Fibroblast of skin of left quadriceps (primary cell): ENCODE data around the gene RTL9.

Experiments
- DNase-seq, 2 experiments: peaks; one replicate each; pipeline ENCODE4 v3.0.0-alpha.2; 2013; ENCODE audit warnings: low read depth in 2 of 2

RTL9 gene

GRCh38 chrX:110341189-110342035 is 17.2 kb upstream of the RTL9 start:
- DNase-seq: peak; percentile 87 to 88

GRCh38 chrX:110346681-110347080 is 12.0 kb upstream of the RTL9 start:
- DNase-seq: no peak

- DNase-seq: no peak
Observed at GRCh38 chrX:110359273-110359672, 625 bp downstream of the RTL9 start.

GRCh38 chrX:110363244-110363643 is 4.6 kb downstream of the RTL9 start:
- no peak for DNase-seq

GRCh38 chrX:110373310-110373709 is 14.7 kb downstream of the RTL9 start:
- DNase-seq: no peak

- no peak for DNase-seq
Observed at GRCh38 chrX:110374559-110374958, 15.9 kb downstream of the RTL9 start.

GRCh38 chrX:110381216-110381615 is 22.6 kb downstream of the RTL9 start:
- peak in 1 of 2 experiments; percentile 69 for DNase-seq

- peak; percentile 73 to 75 for DNase-seq
Observed at GRCh38 chrX:110383414-110383813, 24.8 kb downstream of the RTL9 start.

GRCh38 chrX:110384490-110384889 is 25.8 kb downstream of the RTL9 start:
- no peak for DNase-seq

GRCh38 chrX:110389570-110389969 is 30.9 kb downstream of the RTL9 start:
- no peak for DNase-seq

GRCh38 chrX:110391086-110391485 is 32.4 kb downstream of the RTL9 start:
- no peak for DNase-seq

GRCh38 chrX:110394651-110395050 is 36.0 kb downstream of the RTL9 start:
- no peak for DNase-seq

GRCh38 chrX:110395877-110396276 is 37.2 kb downstream of the RTL9 start:
- no peak for DNase-seq

GRCh38 chrX:110396735-110397134 is 38.1 kb downstream of the RTL9 start:
- DNase-seq: no peak

- DNase-seq: no peak
Observed at GRCh38 chrX:110397339-110397738, 38.7 kb downstream of the RTL9 start.

- DNase-seq: no peak
Observed at GRCh38 chrX:110397904-110398303, 39.3 kb downstream of the RTL9 start.

- DNase-seq: no peak
Observed at GRCh38 chrX:110399497-110399896, 40.8 kb downstream of the RTL9 start.

- DNase-seq: no peak
Observed at GRCh38 chrX:110399966-110400365, 41.3 kb downstream of the RTL9 start.

GRCh38 chrX:110401135-110401534 is 42.5 kb downstream of the RTL9 start:
- DNase-seq: no peak

- no peak for DNase-seq
Observed at GRCh38 chrX:110402091-110402849, 43.6 kb downstream of the RTL9 start.

GRCh38 chrX:110402850-110403221 is 44.2 kb downstream of the RTL9 start:
- DNase-seq: no peak

GRCh38 chrX:110403441-110404238 is 45.0 kb downstream of the RTL9 start:
- DNase-seq: no peak
